Mesenteric fat pad (tissue), 1 donor: ENCODE results near the gene STN1. TPM values are rescaled to one million over a fixed set of nuclear protein-coding genes. Genes with fewer than 3 reads are reported as not detected.

Experiments
- DNase-seq: peaks from one replicate; pipeline ENCODE4 v3.0.0-alpha.2; 2020; ENCODE audit warnings: low spot score
- long read RNA-seq: library from polyadenylated mRNA; unstranded; transcript quantifications from one replicate; pipeline ENCODE4 v2.0.0, GENCODE V29; 2020
- total RNA-seq: library from RNA; stranded (reverse); fragmentation: NEBNext Ultra II Directional; extraction: Animal tissue kit (Norgen Biotek cat#: 25700); gene quantifications from one replicate; pipeline ENCODE4 v1.2.1, GENCODE V29; 2021
- donor health status: DM: yes; HTN: yes; CAD: no.

Gene STN1
- total RNA-seq: 18.9 TPM
- long read RNA-seq, transcript STN1-202 (9 exons, 1,311 nt): minor isoform, 26 of 86 reads
- long read RNA-seq, transcript STN1-201 (10 exons, 1,417 nt): major isoform, 45 of 86 reads
- long read RNA-seq, partial matches to known transcripts: 3 of 86 reads
- long read RNA-seq, other reads (novel, unspliced or antisense): 11 of 86 reads

- peak; percentile 99 for DNase-seq
Observed at GRCh38 chr10:103918053-103918846, at the start of gene STN1. Gene STN1, minus strand, starts transcription at chr10:103918184. Its CDS starts 590 bp downstream, at chr10:103917594.

- no peak for DNase-seq
Observed at GRCh38 chr10:103967448-103968071, 49.6 kb upstream of the STN1 start.

- DNase-seq: peak; percentile 96
Observed at GRCh38 chr10:103966671-103967447, 48.9 kb upstream of the STN1 start, which contains the start of gene SLK. Gene SLK, plus strand, starts transcription at chr10:103967140. Its CDS starts 606 bp downstream, at chr10:103967746.

- DNase-seq: no peak
Observed at GRCh38 chr10:103960103-103960502, 42.1 kb upstream of the STN1 start.

- DNase-seq: no peak
Observed at GRCh38 chr10:103958996-103959395, 41.0 kb upstream of the STN1 start.

GRCh38 chr10:103954543-103954942, 36.6 kb upstream of the STN1 start:
- no peak for DNase-seq

GRCh38 chr10:103951942-103952341, 34.0 kb upstream of the STN1 start:
- DNase-seq: no peak

GRCh38 chr10:103951183-103951582, 33.2 kb upstream of the STN1 start:
- no peak for DNase-seq

- no peak for DNase-seq
Observed at GRCh38 chr10:103949728-103950127, 31.7 kb upstream of the STN1 start.

- DNase-seq: no peak
Observed at GRCh38 chr10:103947799-103948516, 30.0 kb upstream of the STN1 start.

- DNase-seq: no peak
Observed at GRCh38 chr10:103942866-103943265, 24.9 kb upstream of the STN1 start.

- DNase-seq: no peak
Observed at GRCh38 chr10:103941801-103942200, 23.8 kb upstream of the STN1 start.

- no peak for DNase-seq
Observed at GRCh38 chr10:103939522-103939921, 21.5 kb upstream of the STN1 start.

GRCh38 chr10:103936022-103936421, 18.0 kb upstream of the STN1 start:
- DNase-seq: no peak

- no peak for DNase-seq
Observed at GRCh38 chr10:103934308-103934707, 16.3 kb upstream of the STN1 start.

- no peak for DNase-seq
Observed at GRCh38 chr10:103933557-103934121, 15.7 kb upstream of the STN1 start.

- DNase-seq: no peak
Observed at GRCh38 chr10:103932971-103933370, 15.0 kb upstream of the STN1 start.

GRCh38 chr10:103932271-103932670, 14.3 kb upstream of the STN1 start:
- DNase-seq: no peak

- no peak for DNase-seq
Observed at GRCh38 chr10:103931603-103932002, 13.6 kb upstream of the STN1 start.

- no peak for DNase-seq
Observed at GRCh38 chr10:103930881-103931280, 12.9 kb upstream of the STN1 start.

- DNase-seq: no peak
Observed at GRCh38 chr10:103930449-103930848, 12.5 kb upstream of the STN1 start.
